Measurements from ENCODE around the gene RBM18. TPM values are rescaled to one million over a fixed set of nuclear protein-coding genes. Genes with fewer than 3 reads are reported as not detected.

Gene RBM18
- total RNA-seq, 1 donor from 2014 or later: 24.2 TPM

DNA sequence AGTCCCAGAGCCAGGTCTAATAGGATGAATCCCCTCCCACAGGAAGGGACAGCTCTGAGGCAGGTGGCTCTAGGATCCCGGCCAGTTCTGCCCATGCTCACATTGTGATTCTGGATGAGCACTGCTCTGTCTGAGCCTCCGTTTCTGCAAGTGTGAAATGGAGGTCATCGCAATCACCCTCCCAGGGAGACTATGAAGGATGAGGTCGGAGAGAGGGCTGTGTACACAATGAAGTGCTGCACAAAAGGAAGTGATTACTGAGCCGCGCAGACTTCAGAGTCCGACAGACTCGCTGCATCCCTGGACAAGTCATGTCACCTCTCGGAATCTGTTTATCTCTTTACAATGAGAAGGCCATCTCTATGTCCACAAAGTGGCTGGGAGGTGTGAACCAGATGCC, 57.5 kb downstream of the RBM18 start:
- TF ChIP-seq, protein P1, sequence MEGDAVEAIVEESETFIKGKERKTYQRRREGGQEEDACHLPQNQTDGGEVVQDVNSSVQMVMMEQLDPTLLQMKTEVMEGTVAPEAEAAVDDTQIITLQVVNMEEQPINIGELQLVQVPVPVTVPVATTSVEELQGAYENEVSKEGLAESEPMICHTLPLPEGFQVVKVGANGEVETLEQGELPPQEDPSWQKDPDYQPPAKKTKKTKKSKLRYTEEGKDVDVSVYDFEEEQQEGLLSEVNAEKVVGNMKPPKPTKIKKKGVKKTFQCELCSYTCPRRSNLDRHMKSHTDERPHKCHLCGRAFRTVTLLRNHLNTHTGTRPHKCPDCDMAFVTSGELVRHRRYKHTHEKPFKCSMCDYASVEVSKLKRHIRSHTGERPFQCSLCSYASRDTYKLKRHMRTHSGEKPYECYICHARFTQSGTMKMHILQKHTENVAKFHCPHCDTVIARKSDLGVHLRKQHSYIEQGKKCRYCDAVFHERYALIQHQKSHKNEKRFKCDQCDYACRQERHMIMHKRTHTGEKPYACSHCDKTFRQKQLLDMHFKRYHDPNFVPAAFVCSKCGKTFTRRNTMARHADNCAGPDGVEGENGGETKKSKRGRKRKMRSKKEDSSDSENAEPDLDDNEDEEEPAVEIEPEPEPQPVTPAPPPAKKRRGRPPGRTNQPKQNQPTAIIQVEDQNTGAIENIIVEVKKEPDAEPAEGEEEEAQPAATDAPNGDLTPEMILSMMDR (conservative IDR thresholded peaks at IDR 0.05): no peak
- Mint-ChIP-seq H3K9me3 (no peaks in the 10 kb centered on the region), H3K36me3 (no peaks in the 10 kb centered on the region), H3K27ac (no peak overlapping the region), H3K27me3 (peaks cover 54% of the 10 kb centered on the region), H3K4me1 (ENCODE audit: unreplicated experiment) (peaks cover 7% of the 10 kb centered on the region), H3K4me3 (no peak overlapping the region)
- DNase-seq (ENCODE audit: extremely low spot score, unreplicated experiment): no peak

GRCh38 chr9:122206118-122207046, 58.3 kb downstream of the RBM18 start:
- DNase-seq (ENCODE audit: extremely low spot score, unreplicated experiment): no peak

GRCh38 chr9:122205176-122205575, 59.5 kb downstream of the RBM18 start:
- no peaks in the 10 kb centered on the region for H3K9me3 Mint-ChIP-seq

More at GRCh38 chr9:122206118-122207046, 58.3 kb downstream of the RBM18 start:
- H3K4me3 Mint-ChIP-seq: no peak overlapping the region
- peaks cover 7% of the 10 kb centered on the region for H3K4me1 Mint-ChIP-seq (ENCODE audit: unreplicated experiment)
- no peaks in the 10 kb centered on the region for H3K9me3 Mint-ChIP-seq
- H3K36me3 Mint-ChIP-seq: no peaks in the 10 kb centered on the region
- peaks cover 46% of the 10 kb centered on the region for H3K27me3 Mint-ChIP-seq
- H3K27ac Mint-ChIP-seq: no peak overlapping the region
- TF ChIP-seq, protein P1 (conservative IDR thresholded peaks at IDR 0.05): no peak

DNA sequence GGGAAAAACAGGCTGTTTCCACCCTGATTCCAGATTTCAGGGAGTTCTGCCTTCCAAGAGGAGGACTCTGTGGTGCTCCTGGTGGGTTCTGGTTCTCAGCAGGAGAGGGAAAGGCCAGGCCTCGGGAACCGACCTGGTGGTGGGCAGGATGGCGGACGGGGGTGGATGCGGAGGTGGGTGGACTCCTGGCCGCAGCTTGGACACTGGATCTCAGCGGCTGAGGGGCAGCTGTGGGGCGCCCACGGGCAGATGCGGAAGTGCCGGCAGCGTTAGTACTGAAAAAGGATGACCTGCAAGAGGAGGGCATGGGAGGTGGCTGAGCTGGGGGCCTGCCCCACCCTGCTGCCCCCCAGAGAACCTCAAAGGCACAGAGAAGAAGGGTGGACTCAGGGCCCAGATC, 60.1 kb downstream of the RBM18 start:
- DNase-seq (ENCODE audit: extremely low spot score, unreplicated experiment): no peak
- Mint-ChIP-seq H3K4me3 (no peak overlapping the region), H3K4me1 (ENCODE audit: unreplicated experiment) (peaks cover 7% of the 10 kb centered on the region), H3K27me3 (peaks cover 31% of the 10 kb centered on the region), H3K36me3 (no peaks in the 10 kb centered on the region), H3K27ac (no peak overlapping the region), H3K9me3 (no peaks in the 10 kb centered on the region)
- TF ChIP-seq, protein P1 (conservative IDR thresholded peaks at IDR 0.05): no peak

More at GRCh38 chr9:122205176-122205575, 59.5 kb downstream of the RBM18 start:
- peaks cover 7% of the 10 kb centered on the region for H3K4me1 Mint-ChIP-seq (ENCODE audit: unreplicated experiment)
- no peak for DNase-seq (ENCODE audit: extremely low spot score, unreplicated experiment)
- H3K27ac Mint-ChIP-seq: no peak overlapping the region
- H3K27me3 Mint-ChIP-seq: peaks cover 34% of the 10 kb centered on the region
- TF ChIP-seq, protein P1 (conservative IDR thresholded peaks at IDR 0.05): no peak
- H3K4me3 Mint-ChIP-seq: no peak overlapping the region
- no peaks in the 10 kb centered on the region for H3K36me3 Mint-ChIP-seq

GRCh38 chr9:122204055-122204454, 60.6 kb downstream of the RBM18 start:
- H3K36me3 Mint-ChIP-seq: no peaks in the 10 kb centered on the region
- TF ChIP-seq, protein P1 (conservative IDR thresholded peaks at IDR 0.05): no peak
- DNase-seq (ENCODE audit: extremely low spot score, unreplicated experiment): no peak
- H3K27me3 Mint-ChIP-seq: peaks cover 29% of the 10 kb centered on the region
- H3K9me3 Mint-ChIP-seq: no peaks in the 10 kb centered on the region
- no peak overlapping the region for H3K27ac Mint-ChIP-seq
- H3K4me1 Mint-ChIP-seq (ENCODE audit: unreplicated experiment): peaks cover 7% of the 10 kb centered on the region
- H3K4me3 Mint-ChIP-seq: no peak overlapping the region
